Stimulated activated CD4-positive, alpha-beta T cell treated with anti-CD3 and anti-CD28 coated beads, Interleukin-12 subunit alpha, Interleukin-12 subunit beta, amount 100 ng/mL, for 4 hours (primary cell): ENCODE data around the gene ARMC2.
A peak's percentile ranks its signal among the peaks of the same experiment; 100 is the strongest.
"Not testable (repeated sequence)": the region's sequence is repeated elsewhere in the genome, so short reads cannot be mapped to it uniquely, and the experiment has no call there.

Experiments
- DNase-seq: peaks from one replicate; pipeline ENCODE4 v3.0.0-alpha.2; 2020

ARMC2 gene

GRCh38 chr6:108921547-108922361 is 73.5 kb downstream of the ARMC2 start:
- no peak for DNase-seq

DNA sequence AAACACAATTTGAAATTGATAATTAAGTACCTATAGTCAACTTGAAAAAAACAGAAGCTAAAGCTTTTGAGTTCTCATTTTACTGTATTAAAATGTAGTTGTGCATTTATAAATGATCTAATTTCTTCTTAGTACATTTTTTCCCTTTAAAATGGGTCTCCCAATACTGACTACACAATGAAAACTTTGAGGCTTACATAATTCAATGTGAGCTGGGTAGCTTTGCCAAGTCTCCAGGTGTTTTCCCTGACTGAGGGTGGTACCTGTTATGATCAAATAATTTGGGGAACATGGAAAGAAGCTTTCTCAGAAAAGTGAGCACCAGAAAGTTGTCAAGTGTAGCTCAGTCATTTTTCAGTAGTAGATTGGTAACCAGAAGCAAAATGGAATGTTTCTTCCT is 74.3 kb downstream of the ARMC2 start:
- no peak for DNase-seq

GRCh38 chr6:108927927-108928326 is 79.7 kb downstream of the ARMC2 start:
- DNase-seq: no peak

- DNase-seq: no peak
Observed at GRCh38 chr6:108928650-108929049, 80.4 kb downstream of the ARMC2 start.

GRCh38 chr6:108931090-108931489 is 82.9 kb downstream of the ARMC2 start:
- not testable (repeated sequence) for DNase-seq

- DNase-seq: no peak
Observed at GRCh38 chr6:108937170-108937569, 88.9 kb downstream of the ARMC2 start.

DNA sequence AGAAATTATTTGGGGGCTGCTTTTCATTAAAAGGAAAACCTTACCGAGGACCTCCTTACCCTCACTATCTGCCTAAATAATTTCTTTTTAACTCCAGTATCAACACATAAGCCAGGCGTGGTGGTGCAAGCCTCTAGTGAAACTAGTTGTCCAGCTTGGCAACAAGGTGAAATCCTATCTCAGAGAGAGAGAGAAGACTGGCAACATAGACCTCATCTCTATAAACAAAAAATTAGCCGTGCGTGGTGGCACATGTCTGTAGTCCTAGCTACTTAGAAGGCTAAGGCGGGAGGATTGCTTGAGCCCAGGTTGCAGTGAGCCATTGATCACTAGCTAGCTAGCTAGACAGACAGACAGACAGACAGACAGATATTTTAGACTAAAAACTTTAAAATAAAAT is 92.5 kb downstream of the ARMC2 start:
- no peak for DNase-seq

- no peak for DNase-seq
Observed at GRCh38 chr6:108941281-108941680, 93.1 kb downstream of the ARMC2 start.

DNA sequence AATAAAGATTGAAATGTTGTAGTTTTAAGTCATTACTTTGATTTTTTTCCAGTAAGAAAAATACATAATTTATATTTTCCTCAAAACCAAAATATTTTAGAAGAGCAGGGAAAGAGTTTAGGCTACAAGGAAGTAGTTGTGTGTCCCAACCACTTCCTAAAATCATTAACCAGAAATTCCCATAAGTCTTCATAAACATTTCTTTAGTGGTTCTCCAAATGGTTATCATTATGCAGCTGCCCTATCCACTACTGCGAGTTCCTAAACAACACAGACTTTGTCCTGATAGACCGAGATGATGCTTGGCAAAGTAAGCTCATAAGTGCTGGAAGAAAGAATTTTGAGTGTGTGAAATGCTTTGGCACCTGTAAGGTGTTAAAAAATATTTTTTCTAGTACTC is 93.6 kb downstream of the ARMC2 start:
- no peak for DNase-seq

- DNase-seq: peak; percentile 37
Observed at GRCh38 chr6:108942556-108943492, 94.6 kb downstream of the ARMC2 start.

DNA sequence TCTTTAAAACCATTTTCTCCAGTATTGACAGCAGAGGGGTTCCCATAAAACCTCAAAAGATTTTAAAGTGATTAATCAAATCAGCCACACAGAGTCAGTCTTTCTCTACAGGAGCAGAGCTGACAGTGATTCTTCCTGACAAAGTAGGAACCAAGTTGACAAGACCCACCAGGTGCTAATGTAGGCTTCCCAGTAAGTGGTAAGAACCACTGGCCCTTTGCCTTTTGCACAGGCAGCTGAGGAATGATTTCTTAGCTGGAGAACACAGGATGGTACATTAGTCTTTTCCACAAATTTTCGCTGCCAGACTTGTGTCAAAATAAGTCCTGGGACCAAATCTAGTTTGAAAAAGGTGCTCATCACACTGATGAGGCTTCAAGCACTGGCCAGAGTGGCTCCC is 95.8 kb downstream of the ARMC2 start:
- DNase-seq: no peak

DNA sequence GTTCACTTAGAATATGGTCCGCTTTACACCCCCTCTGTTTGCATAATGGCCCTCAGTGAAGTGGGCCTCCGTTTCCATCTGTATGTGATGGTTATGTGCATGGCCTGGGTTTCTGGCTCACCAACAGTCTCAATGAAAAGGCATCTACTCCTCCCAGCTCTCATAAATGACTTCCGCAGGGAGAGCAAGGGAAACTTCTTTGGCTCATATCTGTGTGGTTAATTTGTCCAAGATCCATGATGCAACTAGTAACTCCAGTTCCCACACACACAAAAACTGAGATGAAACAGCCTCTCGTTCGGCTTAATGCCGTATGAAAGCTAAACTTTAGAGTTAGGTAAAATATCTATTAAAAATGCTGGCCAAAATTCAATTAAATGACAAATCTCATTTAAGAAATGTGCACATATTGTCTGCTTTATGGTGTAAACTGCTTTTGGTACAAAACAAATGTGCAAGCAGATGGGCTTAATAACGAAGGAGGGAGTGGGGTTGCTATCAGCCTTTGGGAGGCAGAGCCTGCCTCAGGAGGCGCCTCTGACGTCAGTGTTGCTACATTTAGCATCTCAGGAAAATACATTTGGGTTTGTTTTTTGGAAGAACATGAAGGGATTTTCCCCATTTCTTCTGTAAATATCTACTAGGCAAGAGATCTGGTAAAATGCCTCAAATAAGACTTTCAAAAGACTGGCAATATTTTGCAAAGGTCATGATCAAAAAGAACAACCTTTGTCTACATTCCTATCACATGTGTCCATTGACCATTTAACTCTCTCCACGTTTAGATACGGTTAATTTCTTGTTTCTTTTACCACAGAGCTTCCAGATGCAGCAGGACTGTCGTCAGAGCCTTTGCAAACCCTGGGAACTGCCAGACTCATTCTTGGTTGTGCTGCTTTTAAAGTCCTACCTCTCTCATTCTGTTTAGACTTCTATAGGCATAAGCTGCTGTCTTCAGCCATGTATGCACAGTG is 96.8 kb downstream of the ARMC2 start:
- DNase-seq: no peak

- DNase-seq: no peak
Observed at GRCh38 chr6:108945681-108946159, 97.5 kb downstream of the ARMC2 start.

- DNase-seq: no peak
Observed at GRCh38 chr6:108946695-108947094, 98.5 kb downstream of the ARMC2 start.

DNA sequence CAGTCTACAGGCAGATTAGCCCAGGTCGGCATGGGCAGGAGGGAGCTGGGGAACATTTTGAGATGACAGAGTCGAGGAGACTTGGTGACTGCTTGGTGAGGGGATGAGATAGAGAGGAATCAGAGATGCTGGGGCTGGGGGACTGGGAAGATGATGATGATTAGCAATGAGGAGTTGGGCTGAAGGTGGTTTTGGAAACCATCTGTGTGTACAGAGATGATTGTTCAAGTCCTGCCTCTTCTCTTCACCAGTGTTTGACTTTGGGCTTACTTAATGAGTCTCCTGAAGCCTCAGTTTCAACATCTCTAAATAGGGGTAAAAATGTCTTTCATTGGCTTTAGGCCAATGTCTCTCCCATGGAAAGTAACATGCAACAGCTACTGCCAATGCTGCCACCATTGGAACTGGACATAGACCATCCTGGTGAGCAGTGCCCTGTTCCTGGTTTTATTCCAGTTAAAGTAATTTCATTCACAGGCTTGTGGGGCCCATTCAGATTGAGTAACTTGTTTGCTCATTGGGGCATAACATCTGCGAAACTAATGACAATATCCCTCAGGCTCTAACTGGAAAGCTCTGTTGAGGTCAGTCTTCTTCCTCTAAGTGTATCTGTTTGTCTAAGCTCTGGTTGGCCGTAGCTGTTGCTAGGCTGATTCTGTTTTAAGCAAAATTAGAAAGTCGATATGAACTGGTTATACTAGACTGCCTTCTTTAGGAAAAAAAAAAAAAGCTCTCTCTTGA is 99.1 kb downstream of the ARMC2 start:
- DNase-seq: no peak

DNA sequence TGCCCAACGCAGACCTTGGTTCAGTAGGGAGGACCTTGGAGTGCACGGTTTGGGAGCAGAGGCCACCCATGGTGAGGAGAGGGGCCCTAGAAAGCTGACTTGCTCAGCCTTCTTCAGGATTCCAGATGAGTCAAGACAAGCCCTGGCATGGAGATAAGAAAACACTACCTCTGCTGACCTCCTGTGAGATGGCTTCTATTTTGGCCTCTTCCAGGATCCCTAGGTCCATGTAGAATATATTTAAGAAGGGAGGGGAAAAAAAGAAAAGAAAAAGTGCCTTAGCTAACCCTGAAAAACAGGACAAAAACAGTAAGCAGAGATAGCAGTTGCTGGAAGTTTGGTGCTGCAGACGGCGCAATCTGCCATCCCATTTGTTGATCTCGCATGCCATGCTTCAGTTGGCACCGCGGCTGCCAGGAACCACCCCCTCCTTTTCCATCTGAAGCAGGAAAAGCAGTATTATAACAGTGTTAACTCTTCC is 100.0 kb downstream of the ARMC2 start:
- DNase-seq: no peak

DNA sequence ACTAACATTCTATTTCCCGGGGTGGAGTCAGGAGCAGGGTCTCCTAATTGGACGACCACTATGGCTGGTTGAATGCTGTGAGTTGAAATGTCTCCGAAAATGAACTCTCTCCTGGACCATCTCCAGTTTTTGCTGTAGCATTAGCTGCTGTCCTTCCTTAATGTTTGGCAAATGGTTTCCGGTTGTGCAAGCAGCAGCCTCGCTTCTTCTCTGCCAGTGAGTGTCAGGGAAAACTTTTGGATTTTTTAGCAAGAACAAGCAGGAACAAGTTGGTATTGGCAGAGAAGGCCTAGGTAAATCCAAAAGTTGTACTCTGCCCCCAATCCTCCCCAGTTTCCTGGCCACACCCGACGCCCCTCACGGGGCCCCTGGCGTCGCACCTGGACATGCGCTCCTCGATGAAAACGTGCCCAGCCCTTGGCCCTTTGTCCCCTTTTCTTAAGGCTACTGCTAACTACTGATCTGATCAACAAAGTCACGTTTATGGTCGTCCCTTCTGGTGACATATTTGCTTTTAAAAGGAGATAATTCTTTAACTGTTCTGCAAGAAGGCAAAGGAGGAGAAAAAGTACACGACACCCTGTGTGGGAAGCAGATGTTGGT is 103.2 kb downstream of the ARMC2 start:
- DNase-seq: no peak

GRCh38 chr6:108952776-108953486 is 104.7 kb downstream of the ARMC2 start:
- no peak for DNase-seq

GRCh38 chr6:108953681-108954080 is 105.5 kb downstream of the ARMC2 start:
- no peak for DNase-seq

DNA sequence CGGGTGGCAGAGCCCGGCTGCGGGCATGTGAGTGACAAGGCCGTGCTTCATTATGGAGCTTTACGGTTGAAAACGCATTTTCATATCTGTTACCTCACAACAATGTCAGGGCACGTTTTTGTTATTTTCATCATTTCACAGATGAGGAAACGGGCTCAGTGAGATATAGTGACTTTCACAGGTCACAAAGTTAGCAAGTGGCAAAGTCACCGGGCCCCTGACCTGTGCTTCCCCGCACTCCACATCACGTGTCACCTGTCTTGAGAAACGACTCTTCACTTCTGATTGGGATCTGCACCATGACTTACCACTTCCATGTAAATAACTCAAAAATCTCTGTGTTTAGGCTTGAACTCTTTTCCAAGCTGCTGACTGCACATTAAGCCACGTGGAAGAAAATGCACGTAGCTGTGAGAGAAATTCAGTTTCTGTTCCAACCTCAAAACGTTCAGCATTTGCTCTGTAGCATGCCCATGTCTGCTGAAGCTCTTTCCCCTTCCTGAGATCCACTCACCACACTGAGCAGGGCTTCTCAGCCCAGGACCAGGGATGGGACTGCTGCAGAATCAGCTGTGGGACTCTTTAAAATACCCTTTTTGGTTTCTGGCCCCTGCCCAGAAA is 107.2 kb downstream of the ARMC2 start:
- DNase-seq: no peak
